Neural cell (in vitro differentiated cells): ENCODE data around the gene PCDH9.

Experiments
- EP300 ChIP-seq: fragments of 450-650 bp; conservative IDR thresholded peaks from 2 replicates; pipeline ENCODE4 v1.6.1; 2014; ENCODE audit warnings: antibody characterized with exemption, mild to moderate bottlenecking, moderate library complexity; ENCODE audit not compliant: poor library complexity, severe bottlenecking
- RAD21 ChIP-seq: fragments of 450-650 bp; conservative IDR thresholded peaks from 2 replicates; pipeline ENCODE4 v1.6.1; 2014; ENCODE audit warnings: antibody characterized with exemption, mild to moderate bottlenecking, moderate library complexity
- REST ChIP-seq: IDR thresholded peaks from 2 replicates; pipeline ENCODE4 v1.6.1; 2012; ENCODE audit warnings: borderline replicate concordance
- TF ChIP-seq, protein P1 (sequence below): fragments of 450-650 bp; IDR thresholded peaks from 2 replicates; pipeline ENCODE4 v1.5.1; 2014; ENCODE audit warnings: antibody characterized with exemption, mild to moderate bottlenecking, moderate library complexity; ENCODE audit not compliant: poor library complexity, severe bottlenecking

DNA sequence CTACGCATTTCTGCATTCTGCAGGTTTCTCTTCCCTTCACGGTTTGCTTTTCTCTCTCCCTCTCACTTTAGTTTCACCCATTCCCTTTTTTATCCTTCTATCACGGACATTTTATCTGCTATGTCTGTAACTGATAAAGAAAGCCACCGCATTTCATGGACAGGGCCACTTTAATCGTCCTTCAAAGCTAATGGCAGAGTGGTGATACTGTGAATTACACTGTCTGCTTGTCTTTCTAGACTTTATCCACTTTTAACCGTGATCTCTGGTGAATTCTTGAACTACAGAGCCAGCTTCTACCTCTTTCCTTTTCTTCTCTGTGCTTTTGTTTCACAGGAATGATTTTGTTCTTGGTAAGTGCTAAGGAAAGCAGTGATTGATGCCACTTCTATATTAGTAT lies 760.4 kb downstream of the PCDH9 start:
- TF ChIP-seq EP300 (peak; percentile 58), REST (no peak), RAD21 (peak; percentile 27)
- TF ChIP-seq, protein P1, sequence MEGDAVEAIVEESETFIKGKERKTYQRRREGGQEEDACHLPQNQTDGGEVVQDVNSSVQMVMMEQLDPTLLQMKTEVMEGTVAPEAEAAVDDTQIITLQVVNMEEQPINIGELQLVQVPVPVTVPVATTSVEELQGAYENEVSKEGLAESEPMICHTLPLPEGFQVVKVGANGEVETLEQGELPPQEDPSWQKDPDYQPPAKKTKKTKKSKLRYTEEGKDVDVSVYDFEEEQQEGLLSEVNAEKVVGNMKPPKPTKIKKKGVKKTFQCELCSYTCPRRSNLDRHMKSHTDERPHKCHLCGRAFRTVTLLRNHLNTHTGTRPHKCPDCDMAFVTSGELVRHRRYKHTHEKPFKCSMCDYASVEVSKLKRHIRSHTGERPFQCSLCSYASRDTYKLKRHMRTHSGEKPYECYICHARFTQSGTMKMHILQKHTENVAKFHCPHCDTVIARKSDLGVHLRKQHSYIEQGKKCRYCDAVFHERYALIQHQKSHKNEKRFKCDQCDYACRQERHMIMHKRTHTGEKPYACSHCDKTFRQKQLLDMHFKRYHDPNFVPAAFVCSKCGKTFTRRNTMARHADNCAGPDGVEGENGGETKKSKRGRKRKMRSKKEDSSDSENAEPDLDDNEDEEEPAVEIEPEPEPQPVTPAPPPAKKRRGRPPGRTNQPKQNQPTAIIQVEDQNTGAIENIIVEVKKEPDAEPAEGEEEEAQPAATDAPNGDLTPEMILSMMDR = peak; percentile 40
